H7 (cell line): Measurements from ENCODE around the gene STKLD1. TPM values are rescaled to one million over a fixed set of nuclear protein-coding genes. Genes with fewer than 3 reads are reported as not detected.
A peak's percentile ranks its signal among the peaks of the same experiment; 100 is the strongest.
"Not testable (repeated sequence)": the region's sequence is repeated elsewhere in the genome, so short reads cannot be mapped to it uniquely, and the experiment has no call there.

ENCODE experiments used
- DNase-seq: peaks from one replicate; pipeline ENCODE4 v3.0.0; 2012
- H3K27me3 ChIP-seq: 2 replicates; pipeline ENCODE4 v1.6.0; 2011; ENCODE audit warnings: mild to moderate bottlenecking, low read length; ENCODE audit not compliant: control insufficient read depth, insufficient read depth
- H3K36me3 ChIP-seq: replicated peaks from 2 replicates; pipeline ENCODE4 v1.5.1; 2011; ENCODE audit warnings: low read length; ENCODE audit not compliant: control insufficient read depth, insufficient read depth
- H3K4me3 ChIP-seq: 2 replicates; pipeline ENCODE4 v1.5.1; 2011; ENCODE audit warnings: low read depth, mild to moderate bottlenecking, control low read depth, low read length, moderate library complexity; ENCODE audit not compliant: insufficient read depth
- total RNA-seq: library from RNA; depleted of rRNA; stranded (reverse); fragments of >200 nt; shearing (Covaris generic); gene quantifications from 2 replicates; pipeline ENCODE4 v1.2.3, GENCODE V29; 2014

Gene STKLD1
- total RNA-seq, 1 experiment from 2014 or later: 0.17 TPM

DNA sequence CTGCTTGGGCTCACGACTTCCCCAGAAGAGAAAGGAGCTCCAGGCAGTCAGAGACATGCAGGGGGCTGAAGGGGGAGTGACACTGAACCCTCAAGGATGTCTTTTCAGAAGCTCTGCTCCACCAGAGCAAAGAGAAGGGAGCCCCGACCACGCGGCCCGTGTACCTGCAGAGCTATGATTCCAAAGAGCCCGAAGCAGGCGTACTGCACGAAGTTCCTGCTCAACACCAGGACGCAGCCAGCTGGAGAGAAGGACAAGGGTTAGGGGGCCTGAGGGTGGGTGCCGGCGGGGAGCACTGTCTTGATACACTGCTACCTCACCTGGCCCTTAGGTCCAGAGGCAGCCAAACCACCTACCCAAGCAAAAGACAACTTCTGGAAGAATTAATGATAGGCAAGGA lies 9.7 kb upstream of the STKLD1 start:
- Histone ChIP-seq H3K27me3 (no peaks in the 10 kb centered on the region), H3K4me3 (no peak overlapping the region), H3K36me3 (peaks cover 57% of the 10 kb centered on the region)
- no peak for DNase-seq

DNA sequence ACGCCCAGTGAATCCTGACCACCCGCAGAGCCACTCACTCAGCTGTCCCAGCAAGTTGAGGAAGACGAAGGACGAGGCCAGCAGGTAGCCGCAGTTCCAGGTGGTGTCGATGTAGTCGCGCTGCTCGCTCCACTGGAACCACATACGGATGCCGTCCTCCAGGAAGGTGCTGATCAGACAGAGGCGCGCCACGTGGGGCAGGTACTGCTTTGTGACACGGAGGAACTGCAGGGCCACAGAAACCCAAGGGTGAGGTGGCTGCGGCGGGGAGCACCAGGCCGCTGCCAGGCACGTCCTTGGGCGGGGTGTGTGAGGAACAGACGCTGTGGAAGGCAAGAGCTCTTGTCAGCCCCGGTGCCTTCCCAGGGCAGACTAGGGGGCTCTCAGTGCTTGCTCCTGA lies 8.9 kb upstream of the STKLD1 start:
- H3K36me3 ChIP-seq: peaks cover 55% of the 10 kb centered on the region
- DNase-seq: no peak
- no peaks in the 10 kb centered on the region for H3K27me3 ChIP-seq
- no peak overlapping the region for H3K4me3 ChIP-seq

DNA sequence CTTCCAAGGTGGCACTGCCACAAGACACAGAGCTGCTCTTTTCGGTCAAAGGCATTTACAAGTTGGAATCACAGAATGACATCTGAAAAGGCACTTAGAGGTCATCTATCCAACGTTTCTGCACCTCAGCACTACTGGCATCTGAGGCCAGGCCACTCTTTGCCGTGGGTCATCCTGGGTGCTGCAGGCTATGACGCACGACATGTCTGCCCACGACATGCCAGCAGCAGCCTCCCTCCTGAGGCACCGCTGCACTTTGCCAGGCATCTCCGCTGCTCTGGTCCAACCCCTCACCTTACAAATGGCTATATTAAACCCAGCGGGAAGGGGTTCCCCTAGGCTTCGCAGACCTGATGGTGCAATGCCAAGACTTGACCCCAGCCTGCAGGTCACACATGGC lies 8.4 kb upstream of the STKLD1 start:
- H3K36me3 ChIP-seq: peaks cover 51% of the 10 kb centered on the region
- H3K27me3 ChIP-seq: no peaks in the 10 kb centered on the region
- no peak for DNase-seq
- H3K4me3 ChIP-seq: no peak overlapping the region

DNA sequence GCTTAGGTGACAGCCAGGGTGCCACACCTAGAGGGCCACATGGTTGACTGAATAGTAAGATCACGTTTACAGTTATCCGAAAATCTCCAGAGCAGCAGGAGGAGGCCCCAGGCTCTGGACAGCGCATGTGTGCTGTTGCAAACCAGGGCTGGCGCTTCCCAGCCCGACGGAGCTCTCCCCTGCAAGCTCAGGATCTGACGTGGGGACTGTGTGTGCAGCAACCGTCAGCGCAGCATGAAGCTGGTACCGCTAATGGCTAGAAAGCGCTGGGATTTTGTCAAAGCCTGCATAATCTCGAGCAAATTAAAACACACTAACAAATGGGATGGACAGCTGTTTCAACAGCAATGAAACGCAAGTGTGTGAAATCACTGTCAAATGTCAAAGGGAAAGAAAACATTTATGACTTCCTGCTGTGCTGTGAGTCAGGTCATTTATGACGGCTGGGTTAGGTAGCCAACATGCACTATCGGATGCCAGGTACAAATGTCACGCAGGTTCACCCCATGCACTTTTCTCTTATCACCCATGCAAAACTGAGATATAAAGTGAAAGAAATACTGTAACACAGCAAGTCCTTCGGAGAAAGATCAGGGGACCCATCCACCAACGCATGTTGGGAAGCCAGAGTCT lies 7.8 kb upstream of the STKLD1 start:
- no peak overlapping the region for H3K4me3 ChIP-seq
- no peak for DNase-seq
- no peaks in the 10 kb centered on the region for H3K27me3 ChIP-seq
- peaks cover 47% of the 10 kb centered on the region for H3K36me3 ChIP-seq

DNA sequence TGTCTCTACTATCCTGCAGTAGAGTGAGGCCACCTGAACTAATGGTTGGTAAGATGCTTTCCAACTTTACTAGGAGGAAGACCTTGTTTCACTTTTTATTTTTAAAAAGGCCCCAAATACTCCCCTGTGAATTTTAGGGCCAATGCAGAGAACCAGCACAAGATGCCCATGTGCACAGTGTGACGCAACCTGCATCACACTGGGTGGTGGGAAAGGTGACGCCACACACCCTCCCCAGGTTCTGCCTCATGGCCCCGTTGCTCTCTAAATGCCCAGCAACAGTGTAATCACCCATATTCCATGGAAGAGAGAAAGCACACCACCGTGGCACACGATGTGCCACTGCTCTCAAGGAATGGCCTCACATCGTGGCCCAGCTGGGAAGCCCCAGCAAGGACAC lies 6.7 kb upstream of the STKLD1 start:
- Histone ChIP-seq H3K4me3 (no peak overlapping the region), H3K27me3 (no peaks in the 10 kb centered on the region), H3K36me3 (peaks cover 42% of the 10 kb centered on the region)
- DNase-seq: no peak

DNA sequence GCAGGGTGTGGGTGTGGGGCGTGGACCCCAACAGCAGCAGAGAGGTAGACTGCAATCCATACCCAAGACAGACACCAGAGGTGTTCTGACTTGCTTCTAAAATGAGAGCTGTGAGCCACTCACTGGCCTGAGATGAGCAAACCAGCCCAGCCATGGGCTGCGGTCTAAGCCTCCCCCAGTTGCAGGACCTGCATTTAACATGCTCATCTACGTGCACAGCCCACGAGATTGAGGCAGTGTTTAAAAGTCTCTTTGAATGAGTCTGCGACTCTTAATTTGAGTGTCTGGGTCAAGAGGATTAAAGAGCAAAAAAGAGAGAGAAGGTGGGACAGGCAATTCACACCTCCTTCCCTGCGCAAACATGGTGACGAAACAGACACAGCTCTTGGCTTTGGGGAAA lies 6.2 kb upstream of the STKLD1 start:
- peaks cover 40% of the 10 kb centered on the region for H3K36me3 ChIP-seq
- H3K27me3 ChIP-seq: no peaks in the 10 kb centered on the region
- H3K4me3 ChIP-seq: no peak overlapping the region
- no peak for DNase-seq

DNA sequence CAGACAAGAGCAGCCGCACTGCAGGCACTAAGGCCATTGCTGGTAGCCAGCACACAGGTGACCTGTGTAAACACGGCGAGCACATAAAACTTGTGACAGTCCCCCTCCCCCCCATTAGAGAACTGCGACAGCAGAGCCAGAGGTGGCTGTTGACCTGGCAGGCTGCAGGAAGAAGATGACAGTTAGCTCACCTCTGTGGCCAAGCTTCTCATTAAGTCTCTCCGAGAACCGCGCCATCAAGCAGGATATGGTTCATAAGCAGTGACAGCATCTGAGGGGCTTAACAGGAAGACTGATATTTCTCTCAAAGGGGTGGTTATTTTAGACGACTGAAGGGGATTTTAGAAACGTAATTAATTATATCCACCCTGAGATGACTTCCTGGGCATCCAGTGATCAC lies 5.5 kb upstream of the STKLD1 start:
- no peaks in the 10 kb centered on the region for H3K27me3 ChIP-seq
- DNase-seq: no peak
- H3K36me3 ChIP-seq: peaks cover 33% of the 10 kb centered on the region
- no peak overlapping the region for H3K4me3 ChIP-seq

DNA sequence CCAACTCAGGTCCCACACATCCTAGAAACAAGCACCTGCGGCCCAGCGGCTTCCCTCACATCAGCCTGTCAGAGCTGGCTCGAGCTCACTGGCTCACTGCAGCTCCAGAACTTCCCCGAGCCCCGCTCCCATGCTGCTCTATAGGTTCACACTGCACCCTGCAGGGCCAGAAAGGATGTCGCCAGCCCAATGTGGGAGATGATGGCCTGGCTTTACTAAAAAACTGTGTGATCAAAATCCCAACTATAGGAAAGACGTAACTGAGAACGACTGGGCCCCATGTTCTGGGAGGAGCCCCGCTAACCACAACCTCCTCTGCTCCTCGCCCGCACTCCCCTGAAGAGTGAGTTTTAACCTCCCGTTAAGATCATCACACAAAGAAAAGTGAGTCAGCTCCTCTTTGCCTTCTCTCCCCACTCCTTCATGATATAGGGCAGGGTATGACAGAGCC lies 4.9 kb upstream of the STKLD1 start:
- no peak for DNase-seq
- no peak overlapping the region for H3K4me3 ChIP-seq
- no peaks in the 10 kb centered on the region; the same call in 1 of the 2 replicates for H3K27me3 ChIP-seq
- H3K36me3 ChIP-seq: peaks cover 28% of the 10 kb centered on the region

DNA sequence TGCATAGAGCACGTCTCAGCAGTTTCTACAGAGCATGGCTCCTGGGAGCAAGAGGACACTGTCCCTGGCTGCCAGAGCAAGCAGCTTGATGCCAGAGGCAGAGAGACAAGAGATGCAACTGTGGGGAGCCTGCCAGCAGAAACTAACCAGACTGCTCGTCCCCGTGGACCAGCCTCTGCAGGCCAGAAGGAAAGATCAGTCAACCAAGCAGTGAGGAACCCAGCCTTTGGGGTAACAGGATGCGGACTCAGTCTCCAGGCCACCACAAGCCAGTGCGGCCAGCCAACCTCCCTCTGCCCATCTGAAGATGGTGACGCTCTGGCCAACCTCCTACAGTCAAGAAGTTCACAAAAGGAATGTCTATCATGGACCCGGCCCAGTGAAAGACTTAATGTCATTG lies 4.0 kb upstream of the STKLD1 start:
- Histone ChIP-seq H3K27me3 (peaks cover 6% of the 10 kb centered on the region), H3K4me3 (no peak overlapping the region), H3K36me3 (peaks cover 22% of the 10 kb centered on the region)
- DNase-seq: no peak

DNA sequence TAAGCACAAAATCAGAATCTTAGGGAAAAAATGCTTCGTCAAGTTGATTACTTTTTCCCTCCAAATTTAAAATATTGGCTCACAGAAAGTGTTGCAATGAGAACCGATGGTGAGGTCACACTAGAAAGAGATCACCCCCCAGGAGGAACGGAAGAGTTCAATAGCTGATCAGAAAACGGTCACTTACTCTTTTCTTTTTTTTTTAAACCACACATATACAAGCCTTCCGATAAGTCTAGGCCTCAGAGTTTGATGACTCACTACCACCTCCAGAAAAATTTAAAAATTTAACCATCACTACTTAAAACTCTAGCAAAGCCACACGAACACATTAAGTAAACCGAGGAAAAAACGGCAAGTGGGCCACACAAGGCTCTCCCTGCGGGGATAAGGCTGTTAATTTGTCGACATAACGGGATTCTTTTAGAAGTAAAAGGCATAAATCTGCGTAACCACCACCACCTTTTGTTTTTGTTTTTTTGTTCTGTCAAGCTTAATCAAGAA lies 1.5 kb upstream of the STKLD1 start:
- H3K4me3 ChIP-seq: peak overlapping the region; percentile 77
- peaks cover 11% of the 10 kb centered on the region for H3K27me3 ChIP-seq
- no peak for DNase-seq
- H3K36me3 ChIP-seq: peaks cover 13% of the 10 kb centered on the region

DNA sequence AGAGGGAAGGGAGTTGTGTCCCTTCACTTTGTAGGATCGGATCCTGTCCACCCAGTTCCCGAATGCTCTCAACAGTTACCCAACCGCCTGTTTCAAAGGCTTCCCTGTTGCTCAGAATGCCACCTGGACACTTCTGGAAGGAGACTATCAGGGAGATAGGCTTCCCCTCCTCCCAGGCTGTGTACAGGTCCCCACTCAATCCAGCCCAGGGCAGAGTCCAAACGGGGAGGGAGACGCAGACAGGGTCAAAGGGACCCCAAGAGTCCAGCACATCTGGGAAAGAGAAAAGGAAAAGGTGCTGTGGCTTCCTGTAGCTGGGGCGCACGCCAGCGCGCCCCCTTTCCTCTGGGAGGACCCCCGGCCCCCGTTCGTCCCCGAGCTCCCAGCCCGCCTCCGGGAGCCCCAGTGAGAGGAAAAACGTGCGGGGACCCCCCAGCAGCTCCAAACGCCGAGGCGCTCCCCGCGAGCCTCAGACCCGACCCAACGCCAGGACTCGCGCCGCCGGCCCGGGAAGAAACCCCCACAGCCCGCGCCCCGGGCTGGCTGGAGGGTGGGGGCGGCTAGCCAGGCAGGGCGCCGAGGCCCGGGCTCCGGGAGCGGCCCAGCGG lies 946 bp upstream of the STKLD1 start:
- Histone ChIP-seq H3K27me3 (peaks cover 11% of the 10 kb centered on the region), H3K36me3 (peaks cover 7% of the 10 kb centered on the region), H3K4me3 (peak overlapping the region; percentile 77)
- peak; percentile 87 for DNase-seq

DNA sequence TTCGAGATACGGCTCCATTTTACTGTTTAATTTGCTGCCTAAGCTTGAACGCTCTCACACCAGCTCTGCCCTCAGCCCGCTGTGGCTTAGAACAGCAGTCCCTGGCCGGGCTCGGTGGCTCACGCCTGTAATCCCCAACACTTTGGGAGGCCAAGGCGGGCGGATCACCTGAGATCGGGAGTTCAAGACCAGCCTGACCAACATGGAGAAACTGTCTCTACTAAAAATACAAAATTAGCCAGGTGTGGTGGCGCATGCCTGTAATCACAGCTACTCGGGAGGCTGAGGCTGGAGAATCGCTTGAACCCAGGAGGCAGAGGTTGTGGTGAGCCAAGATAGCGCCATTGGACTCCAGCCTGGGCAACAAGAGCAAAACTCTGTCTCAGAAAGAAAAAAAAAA lies 1.1 kb downstream of the STKLD1 start:
- H3K36me3 ChIP-seq, DNase-seq, H3K4me3 ChIP-seq: not testable (repeated sequence)
- H3K27me3 ChIP-seq: peaks cover 11% of the 10 kb centered on the region

DNA sequence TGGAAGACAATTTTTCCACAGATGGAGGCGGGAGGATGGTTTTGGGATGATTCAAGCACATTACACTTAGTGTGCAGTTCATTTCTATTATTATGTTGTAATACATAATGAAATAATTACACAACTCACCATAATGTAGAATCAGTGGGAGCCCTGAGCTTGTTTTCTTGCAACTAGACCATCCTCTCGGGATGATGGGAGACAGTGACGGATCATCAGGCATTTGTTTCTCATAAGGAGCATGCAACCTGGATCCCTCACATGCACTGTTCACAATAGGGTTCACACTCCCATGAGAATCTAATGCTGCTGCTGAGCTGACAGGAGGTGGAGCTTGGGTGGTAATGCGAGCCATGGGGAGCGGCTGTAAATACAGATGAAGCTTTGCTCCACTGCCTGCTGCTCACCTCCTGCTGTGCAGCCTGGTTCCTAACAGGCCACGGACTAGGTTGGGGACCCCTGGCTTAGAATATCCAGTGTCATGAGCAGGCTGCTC lies 1.6 kb downstream of the STKLD1 start:
- no peak overlapping the region for H3K4me3 ChIP-seq
- peaks cover 11% of the 10 kb centered on the region for H3K27me3 ChIP-seq
- H3K36me3 ChIP-seq: peaks cover 1% of the 10 kb centered on the region; the same call in 1 of the 2 replicates
- DNase-seq: no peak

DNA sequence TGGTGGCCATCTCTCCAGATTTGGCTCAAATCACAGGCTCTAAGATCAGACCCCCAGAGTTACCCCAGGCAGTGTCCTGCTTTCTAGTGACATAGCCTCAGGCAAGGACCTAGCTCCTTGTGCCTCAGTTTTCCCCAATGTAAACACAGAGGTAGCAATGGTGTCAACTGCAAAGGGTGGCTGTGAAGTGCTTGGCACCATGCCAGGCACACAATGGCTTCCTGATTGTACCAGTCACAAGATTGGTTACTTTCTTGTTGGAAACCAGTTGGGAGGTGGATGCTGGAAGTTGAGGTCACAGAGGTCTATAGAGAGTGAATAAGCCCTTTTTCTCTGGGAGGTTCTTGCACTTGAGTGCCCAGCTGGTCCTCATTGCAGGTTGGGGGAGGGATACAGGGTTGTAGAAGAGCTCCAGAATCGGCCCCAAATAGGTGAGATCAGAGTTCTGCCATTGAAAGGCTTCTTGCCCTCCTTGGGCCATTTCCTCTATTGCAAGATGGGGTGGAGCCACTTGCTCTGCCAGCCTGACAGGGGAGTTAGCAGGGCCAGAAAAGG lies 2.3 kb downstream of the STKLD1 start:
- Histone ChIP-seq H3K36me3 (peaks cover 1% of the 10 kb centered on the region; the same call in 1 of the 2 replicates), H3K27me3 (peaks cover 11% of the 10 kb centered on the region), H3K4me3 (no peak overlapping the region)
- DNase-seq: no peak
